HAP-1 (cell line): ENCODE results near the gene TRAK1.
A peak's percentile ranks its signal among the peaks of the same experiment; 100 is the strongest.

ENCODE experiments used
- DNase-seq, 2 experiments: peaks; one replicate each; pipeline ENCODE4 v3.0.0-alpha.2; 2016 to 2020; ENCODE audit warnings: low spot score in 2 of 2
- H3K27me3 ChIP-seq: fragments of 250-450 bp; sonication (Bioruptor Pico); 2 replicates; pipeline ENCODE4 v1.5.1; 2020; ENCODE audit warnings: low read depth, mild to moderate bottlenecking, moderate library complexity
- H3K36me3 ChIP-seq: fragments of 250-450 bp; sonication (Bioruptor Pico); replicated peaks from 2 replicates; pipeline ENCODE4 v1.5.1; 2020; ENCODE audit warnings: mild to moderate bottlenecking
- H3K4me1 ChIP-seq: fragments of 250-450 bp; sonication (Bioruptor Pico); 2 replicates; pipeline ENCODE4 v1.5.1; 2020; ENCODE audit warnings: mild to moderate bottlenecking
- H3K4me3 ChIP-seq: fragments of 250-450 bp; sonication (Bioruptor Pico); 2 replicates; pipeline ENCODE4 v1.5.1; 2020; ENCODE audit warnings: mild to moderate bottlenecking, moderate library complexity
- H3K9me3 ChIP-seq: fragments of 250-450 bp; sonication (Bioruptor Pico); 2 replicates; pipeline ENCODE4 v1.5.1; 2020; ENCODE audit warnings: mild to moderate bottlenecking, moderate library complexity
- in situ Hi-C: fragments of 300-500 bp; cut with MboI; formaldehyde crosslinking; loops from 3 replicates; pipeline ENCODE4 v1.14.3; 2020; ENCODE audit warnings: low sequenced_read_pairs, inconsistent platforms, mixed read lengths

Gene TRAK1

DNA sequence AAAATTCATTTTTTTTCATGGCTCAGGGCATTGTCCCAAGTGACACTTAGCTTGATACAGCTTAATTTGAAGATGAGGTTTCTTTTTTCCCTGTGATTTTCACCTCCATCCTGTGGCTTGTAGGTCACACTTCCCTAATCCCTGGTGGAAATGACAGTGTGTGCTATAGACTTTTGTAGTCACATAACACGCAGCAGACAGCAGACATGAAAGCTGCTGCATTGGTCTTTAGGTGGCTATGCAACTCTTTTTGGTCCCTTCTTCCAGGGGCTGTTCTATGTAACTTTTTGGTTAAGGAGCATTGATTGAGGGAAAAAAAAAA, 38.8 kb downstream of the TRAK1 start:
- no peaks in the 10 kb centered on the region for H3K4me1 ChIP-seq

DNA sequence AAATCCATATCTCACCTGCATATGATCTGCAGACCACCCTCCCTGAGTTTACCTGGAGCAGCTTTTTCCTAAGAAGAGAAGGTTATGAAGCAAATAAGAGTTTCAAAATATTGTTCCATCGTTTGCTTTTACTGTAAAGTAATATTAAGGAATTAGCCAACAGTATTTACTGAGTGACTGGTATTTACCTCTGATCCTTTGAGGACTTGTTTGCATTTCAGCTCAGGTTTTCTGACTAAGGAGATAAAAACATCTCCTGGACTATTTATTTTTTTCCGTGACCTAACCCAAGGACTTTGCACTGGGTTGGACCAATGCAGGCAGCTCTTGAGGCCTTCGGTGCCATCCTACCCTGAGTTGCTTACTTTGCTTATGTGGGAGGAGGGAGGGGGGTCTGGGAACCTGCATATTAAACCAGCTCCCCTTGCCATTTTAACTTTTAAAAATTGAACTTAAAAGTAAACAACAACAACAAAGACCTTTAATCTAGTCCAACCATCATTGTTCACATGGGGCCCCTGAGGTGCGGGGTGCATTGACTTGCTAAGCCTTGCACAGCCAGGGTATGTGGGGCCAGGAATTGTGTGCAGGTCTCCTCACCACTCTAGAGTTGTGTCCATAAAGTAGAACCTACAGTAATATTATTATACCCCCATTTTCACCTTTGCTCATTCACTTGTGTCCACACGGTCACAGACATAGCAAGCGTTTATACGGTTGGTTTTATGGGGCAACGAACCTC, 39.3 kb downstream of the TRAK1 start:
- no peak for DNase-seq
- in situ Hi-C loops = no loop called here
- H3K36me3 ChIP-seq = no peaks in the 10 kb centered on the region; the same call in 1 of the 2 replicates
- no peak overlapping the region for H3K4me3 ChIP-seq
- H3K27me3 ChIP-seq = no peaks in the 10 kb centered on the region
- no peaks in the 10 kb centered on the region for H3K4me1 ChIP-seq
- no peaks in the 10 kb centered on the region for H3K9me3 ChIP-seq

More for the DNA sequence above, 38.8 kb downstream of the TRAK1 start:
- DNase-seq = no peak
- in situ Hi-C loops = no loop called here
- Histone ChIP-seq H3K36me3 (no peaks in the 10 kb centered on the region; the same call in 1 of the 2 replicates), H3K4me3 (no peak overlapping the region), H3K9me3 (no peaks in the 10 kb centered on the region), H3K27me3 (no peaks in the 10 kb centered on the region)

DNA sequence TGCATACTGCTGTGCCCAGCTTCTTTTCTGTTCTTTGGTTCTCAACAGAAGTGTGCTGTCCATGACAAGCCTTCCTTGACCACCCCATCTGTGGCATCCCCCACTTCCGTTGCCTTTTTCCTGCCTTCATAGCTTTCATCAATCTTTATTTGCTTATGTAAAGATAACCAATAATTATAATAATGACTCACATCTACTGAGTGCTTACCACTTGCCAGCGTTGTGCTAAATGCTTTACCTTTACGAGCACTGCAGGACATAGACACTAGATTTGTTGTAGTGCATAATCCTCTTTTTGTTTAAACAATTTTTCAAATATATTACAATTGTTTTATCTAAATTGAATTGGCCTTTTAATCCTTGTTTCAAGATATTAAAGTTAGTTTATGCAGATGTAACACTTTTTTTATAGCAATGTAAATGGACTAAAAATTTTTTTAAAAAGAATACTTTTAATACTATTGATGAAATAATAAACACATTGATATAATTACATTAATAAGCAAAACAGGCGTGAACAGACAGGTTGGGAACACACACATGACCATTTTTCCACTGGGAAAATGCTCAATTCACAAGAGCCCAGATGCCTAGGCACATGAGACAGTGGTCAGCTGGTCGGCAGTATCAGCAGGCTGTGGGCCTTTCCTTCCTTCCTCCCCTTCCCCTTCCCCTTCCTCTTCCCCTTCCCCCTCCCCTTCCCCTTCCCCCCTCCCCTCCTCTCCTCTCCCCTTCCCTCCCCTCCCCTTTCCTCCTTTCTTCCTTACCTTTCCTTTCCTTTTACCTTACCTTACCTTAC, 42.5 kb downstream of the TRAK1 start:
- no peaks in the 10 kb centered on the region for H3K9me3 ChIP-seq
- H3K27me3 ChIP-seq = no peaks in the 10 kb centered on the region
- H3K36me3 ChIP-seq = no peaks in the 10 kb centered on the region
- H3K4me1 ChIP-seq = no peaks in the 10 kb centered on the region
- no peak overlapping the region for H3K4me3 ChIP-seq
- no peak for DNase-seq
- in situ Hi-C loops = no loop called here

DNA sequence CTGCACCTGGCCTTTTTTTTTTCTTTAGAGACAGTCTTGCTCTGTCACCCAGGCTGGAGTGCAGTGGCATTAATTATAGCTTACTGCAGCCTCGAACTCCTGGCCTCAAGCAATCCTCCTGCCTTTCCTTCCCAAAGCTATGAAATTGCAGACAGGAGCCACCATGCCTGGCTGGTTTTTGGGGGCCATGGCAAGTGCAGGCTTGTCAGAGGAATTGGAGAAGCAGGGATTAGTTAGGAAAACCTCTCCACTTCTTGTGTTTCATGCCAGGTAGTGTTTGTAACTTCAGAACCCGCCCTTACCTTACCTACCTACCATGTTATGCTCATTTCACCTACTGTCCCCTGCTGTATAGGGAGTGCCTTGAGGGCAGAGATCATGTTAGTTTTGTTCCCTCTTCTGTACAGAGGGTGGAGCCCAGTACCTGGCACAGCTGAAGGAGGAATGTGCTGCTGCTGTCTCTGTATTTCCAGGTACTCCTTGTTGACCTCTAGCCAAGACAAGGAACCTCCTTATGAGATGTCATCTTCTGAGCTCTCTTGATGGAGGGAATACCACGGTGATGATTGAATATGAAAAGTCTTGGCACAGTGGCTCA, 43.8 kb downstream of the TRAK1 start:
- Histone ChIP-seq H3K4me1 (no peaks in the 10 kb centered on the region), H3K4me3 (no peak overlapping the region), H3K27me3 (no peaks in the 10 kb centered on the region), H3K36me3 (no peaks in the 10 kb centered on the region), H3K9me3 (no peaks in the 10 kb centered on the region)
- DNase-seq = no peak
- in situ Hi-C loops = no loop called here

DNA sequence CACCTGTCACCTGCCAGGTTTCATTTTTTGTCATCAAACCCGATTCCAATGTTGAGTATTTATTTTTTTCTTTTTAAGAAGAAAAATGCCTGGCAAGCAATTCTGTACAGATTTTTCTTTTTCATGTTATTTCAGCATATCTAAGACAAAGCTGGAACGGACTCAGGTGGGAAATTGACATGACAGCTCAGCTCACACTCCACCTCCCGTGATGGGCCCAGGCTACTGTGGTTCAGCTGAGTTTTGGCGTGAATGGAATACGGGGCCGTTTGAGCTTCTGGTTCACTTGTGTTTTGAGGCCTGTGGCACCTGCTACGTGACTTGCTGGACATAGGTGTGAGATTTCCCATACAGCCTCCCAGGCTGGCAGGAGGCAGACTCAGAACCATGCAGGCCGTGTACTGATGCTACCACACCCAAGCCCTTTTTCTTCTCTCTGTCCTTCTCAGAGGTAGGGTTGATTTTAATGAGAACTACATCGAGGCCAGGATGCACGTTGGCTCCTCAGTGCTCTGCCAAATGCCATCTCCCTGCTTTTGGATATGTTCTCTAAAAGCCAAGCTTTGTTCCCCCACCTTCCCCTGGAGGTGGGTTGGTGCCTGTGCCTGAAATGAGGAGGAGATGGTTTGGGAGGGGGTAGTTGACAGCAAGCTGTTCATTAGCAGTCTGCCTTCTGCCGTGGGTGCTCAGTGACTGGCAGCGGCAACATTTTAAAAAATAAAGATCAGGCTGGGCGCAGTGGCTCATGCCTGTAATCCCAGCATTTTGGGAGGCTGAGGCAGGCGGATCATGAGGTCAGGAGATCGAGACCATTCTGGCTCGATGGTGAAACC, 48.7 kb downstream of the TRAK1 start:
- no peak for DNase-seq
- in situ Hi-C loops = no loop called here
- no peaks in the 10 kb centered on the region for H3K4me1 ChIP-seq
- no peak overlapping the region for H3K4me3 ChIP-seq
- no peaks in the 10 kb centered on the region for H3K27me3 ChIP-seq
- H3K36me3 ChIP-seq = no peaks in the 10 kb centered on the region
- H3K9me3 ChIP-seq = no peaks in the 10 kb centered on the region

DNA sequence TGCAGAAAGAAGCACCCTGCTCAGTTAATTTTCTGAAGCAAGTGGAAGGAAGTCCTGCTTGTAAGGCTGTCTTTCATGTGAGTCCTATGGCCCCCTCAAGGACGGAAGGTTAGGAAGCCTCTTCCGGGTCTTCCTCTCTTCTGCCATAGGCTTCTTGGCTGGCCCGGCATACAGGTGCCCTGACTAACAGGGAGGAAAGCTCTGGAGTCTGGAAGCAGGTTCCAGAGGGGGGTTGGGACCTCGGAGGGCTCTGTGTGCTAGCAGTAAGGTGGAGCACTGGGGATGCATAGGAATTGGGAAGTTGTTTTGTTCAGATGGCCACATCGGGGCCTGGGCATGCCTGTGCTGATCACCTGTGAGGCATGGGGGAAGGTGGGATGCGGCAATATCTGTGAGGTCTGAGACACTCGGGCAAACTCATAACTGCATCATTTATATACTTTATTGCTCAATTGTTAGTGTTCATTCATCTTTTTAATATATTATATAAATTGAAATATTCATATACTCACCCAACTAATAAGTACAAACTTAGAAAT, 49.6 kb downstream of the TRAK1 start:
- no peaks in the 10 kb centered on the region for H3K4me1 ChIP-seq
- H3K27me3 ChIP-seq = no peaks in the 10 kb centered on the region
- no peaks in the 10 kb centered on the region for H3K36me3 ChIP-seq
- H3K4me3 ChIP-seq = no peak overlapping the region
- in situ Hi-C loops = no loop called here
- H3K9me3 ChIP-seq = no peaks in the 10 kb centered on the region
- no peak for DNase-seq

DNA sequence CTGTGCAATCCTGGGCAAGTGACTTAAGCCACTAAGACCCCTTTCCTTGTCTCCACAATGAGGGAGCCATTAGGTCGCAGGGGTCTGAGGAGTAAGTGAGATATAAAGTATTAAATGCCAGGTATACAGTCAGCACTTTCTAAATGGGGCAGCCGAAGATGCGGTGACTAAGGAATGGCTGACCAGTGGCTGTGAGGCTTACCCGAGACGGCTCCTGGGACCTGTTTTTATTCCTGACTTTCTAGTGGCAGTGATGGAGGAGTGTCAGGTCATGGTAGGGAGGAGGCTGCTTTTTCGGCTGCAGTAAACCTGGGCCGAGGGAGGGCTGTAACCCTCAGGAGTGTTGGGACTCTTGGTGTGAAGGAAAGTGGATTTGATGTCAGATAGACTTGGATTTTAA, 52.3 kb downstream of the TRAK1 start:
- Histone ChIP-seq H3K27me3 (no peaks in the 10 kb centered on the region), H3K9me3 (no peaks in the 10 kb centered on the region), H3K4me3 (no peak overlapping the region), H3K4me1 (no peaks in the 10 kb centered on the region), H3K36me3 (no peaks in the 10 kb centered on the region)
- no peak for DNase-seq
- in situ Hi-C loops = no loop called here

DNA sequence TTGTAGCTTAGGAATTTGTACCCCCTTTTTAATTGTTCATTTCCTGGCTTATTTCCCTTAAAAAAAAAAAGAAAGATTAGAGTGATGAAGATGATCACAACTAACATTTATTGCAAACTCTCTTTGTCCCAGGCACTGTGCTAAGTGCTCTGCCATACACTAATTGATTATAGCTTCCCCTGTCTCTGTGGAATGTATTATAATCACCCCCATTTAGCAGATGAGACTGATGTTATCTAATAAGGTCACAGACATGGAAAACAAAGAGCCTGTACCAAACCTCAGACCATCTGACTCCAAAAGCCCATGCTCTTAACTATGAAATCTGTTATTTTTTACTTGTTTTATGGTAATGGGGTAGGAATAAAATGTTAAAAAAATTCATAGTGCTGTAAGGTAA, 53.1 kb downstream of the TRAK1 start:
- no peaks in the 10 kb centered on the region for H3K36me3 ChIP-seq
- no peaks in the 10 kb centered on the region for H3K27me3 ChIP-seq
- in situ Hi-C loops = no loop called here
- no peaks in the 10 kb centered on the region for H3K9me3 ChIP-seq
- no peak overlapping the region for H3K4me3 ChIP-seq
- DNase-seq = no peak
- H3K4me1 ChIP-seq = no peaks in the 10 kb centered on the region; the same call in 1 of the 2 replicates

DNA sequence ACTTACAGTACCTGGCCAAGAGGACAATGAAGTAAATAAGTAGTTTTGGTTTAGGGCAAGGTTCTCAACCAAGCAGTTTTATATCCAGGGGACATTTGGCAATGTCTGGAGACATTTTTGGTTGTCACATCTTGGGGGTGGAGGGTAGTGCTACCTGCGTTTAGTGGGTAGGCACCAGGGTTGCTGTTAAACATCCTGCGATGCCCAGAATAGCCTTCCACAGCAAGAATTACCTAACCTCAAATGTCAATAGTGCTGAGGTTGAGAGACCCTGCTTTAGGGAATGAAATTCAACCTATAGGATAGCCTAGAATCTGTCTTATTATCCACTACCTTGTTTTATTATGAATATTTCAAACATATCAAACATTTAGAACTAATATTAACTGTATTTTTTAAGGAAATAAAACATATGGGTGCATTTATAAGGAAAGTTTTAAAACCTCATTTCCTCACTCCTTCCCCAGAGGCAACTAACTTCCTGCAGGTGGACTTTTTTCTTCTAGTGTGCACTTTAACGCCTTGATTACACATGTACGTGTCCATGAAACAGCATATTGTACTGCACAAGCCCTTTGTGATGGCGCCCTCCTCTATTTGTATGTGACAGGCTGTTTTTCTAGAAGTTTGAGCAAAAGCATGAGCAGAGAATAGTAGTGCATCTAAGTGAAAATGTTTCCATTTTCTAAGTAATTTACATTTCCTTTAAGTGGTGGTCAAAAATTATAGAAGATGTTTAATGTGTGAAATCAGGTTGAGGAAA, 57.1 kb downstream of the TRAK1 start:
- H3K27me3 ChIP-seq = no peaks in the 10 kb centered on the region
- in situ Hi-C loops = no loop called here
- DNase-seq = no peak
- H3K9me3 ChIP-seq = no peaks in the 10 kb centered on the region
- no peaks in the 10 kb centered on the region for H3K36me3 ChIP-seq
- H3K4me3 ChIP-seq = no peak overlapping the region
- peaks cover 27% of the 10 kb centered on the region for H3K4me1 ChIP-seq

DNA sequence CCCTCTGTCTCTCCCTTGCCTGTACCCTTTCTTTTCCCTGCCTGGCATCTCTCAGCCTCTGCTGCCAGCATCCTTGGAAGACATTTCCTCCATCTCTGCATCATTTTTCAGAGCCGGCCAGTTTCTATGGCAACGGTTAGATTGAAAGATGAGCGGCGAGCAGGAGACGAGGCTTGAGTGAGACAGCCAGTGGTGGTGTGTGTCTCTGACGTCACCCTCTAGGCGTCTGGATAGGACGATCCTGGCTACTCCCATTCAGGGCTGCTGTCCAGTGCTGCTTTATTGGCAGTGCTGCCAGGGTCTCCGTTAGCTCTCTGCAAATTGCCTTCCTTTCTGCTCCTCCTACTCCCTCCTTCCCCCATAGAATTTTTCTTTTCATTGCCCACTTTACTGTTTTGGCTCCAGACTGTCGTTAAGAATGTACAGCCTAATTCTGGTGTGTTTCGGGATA, 57.9 kb downstream of the TRAK1 start:
- Histone ChIP-seq H3K36me3 (no peaks in the 10 kb centered on the region), H3K4me3 (no peak overlapping the region), H3K9me3 (no peaks in the 10 kb centered on the region), H3K4me1 (peaks cover 27% of the 10 kb centered on the region), H3K27me3 (no peaks in the 10 kb centered on the region)
- in situ Hi-C loops = no loop called here
- peak; percentile 22 to 55 for DNase-seq

DNA sequence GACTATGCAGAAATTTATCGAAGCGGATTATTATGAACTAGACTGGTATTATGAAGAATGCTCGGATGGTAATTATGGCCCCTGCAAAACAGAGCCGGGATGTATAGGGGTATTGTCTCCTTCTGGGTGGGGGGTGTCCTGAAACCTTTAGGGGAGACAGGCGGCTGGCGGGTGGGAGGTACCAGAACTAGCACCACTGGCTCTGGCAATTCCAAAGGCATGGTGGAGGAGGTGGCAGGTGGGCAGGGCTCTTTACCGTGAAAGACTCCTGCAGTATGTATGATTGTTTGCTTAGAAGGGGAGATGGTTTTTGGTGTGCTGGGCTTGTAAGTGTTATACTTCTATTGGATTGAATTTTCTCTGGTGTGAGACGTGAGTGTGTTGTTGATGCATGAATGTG, 58.4 kb downstream of the TRAK1 start:
- in situ Hi-C loops = no loop called here
- H3K9me3 ChIP-seq = no peaks in the 10 kb centered on the region
- no peak overlapping the region for H3K4me3 ChIP-seq
- peaks cover 27% of the 10 kb centered on the region for H3K4me1 ChIP-seq
- H3K27me3 ChIP-seq = no peaks in the 10 kb centered on the region
- no peak for DNase-seq
- no peaks in the 10 kb centered on the region for H3K36me3 ChIP-seq

DNA sequence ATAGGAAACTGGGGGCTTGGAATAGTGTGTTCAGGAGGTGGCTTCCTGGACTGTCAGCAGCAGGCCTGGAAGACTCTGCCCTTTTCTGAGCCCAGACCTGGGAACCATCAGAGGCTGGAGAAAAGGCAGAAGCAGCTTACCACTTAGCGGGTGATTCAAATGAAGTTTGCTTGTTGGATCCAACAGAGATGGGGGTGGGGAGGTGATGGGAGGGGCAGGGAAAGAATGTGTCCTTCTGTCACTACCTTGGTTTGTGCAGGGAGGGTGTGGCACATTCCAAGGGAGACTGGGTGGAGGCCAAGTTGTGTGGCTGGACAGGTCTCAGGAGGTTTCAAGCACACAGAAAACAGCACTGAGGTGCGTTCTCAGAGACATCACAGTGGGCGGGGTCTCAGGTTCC, 58.8 kb downstream of the TRAK1 start:
- in situ Hi-C loops = no loop called here
- no peaks in the 10 kb centered on the region for H3K9me3 ChIP-seq
- H3K4me1 ChIP-seq = peaks cover 27% of the 10 kb centered on the region
- no peak overlapping the region for H3K4me3 ChIP-seq
- H3K36me3 ChIP-seq = no peaks in the 10 kb centered on the region
- DNase-seq = peak; percentile 29 to 74
- no peaks in the 10 kb centered on the region for H3K27me3 ChIP-seq
